CD4-positive, CD25-positive, alpha-beta regulatory T cell (primary cell): ENCODE results near the gene PRPH2. TPM values are rescaled to one million over a fixed set of nuclear protein-coding genes. Genes with fewer than 3 reads are reported as not detected.

Source experiments
- ATAC-seq, 2 donors: fragments of 150-1000 bp; cut with Tn5 transposase; one replicate each; pipeline ENCODE4 v1.10.0; 2021; ENCODE audit warnings: low read depth in 2 of 2, moderate number of reproducible peaks in 2 of 2, moderate library complexity in 1 of 2
- DNase-seq, 3 donors: peaks; one replicate each; pipeline versions ENCODE4 v3.0.0 to v3.0.0-alpha.2; 2012 to 2022; ENCODE audit warnings: mixed read lengths in 1 of 3
- H3K27ac ChIP-seq: one replicate; pipeline ENCODE4 v1.7.0; 2013; ENCODE audit warnings: mild to moderate bottlenecking, low read length; ENCODE audit not compliant: insufficient read depth, poor library complexity, severe bottlenecking
- H3K27me3 ChIP-seq: one replicate; pipeline ENCODE4 v1.7.0; 2013; ENCODE audit warnings: low read length; ENCODE audit not compliant: control insufficient read depth, insufficient read depth
- H3K36me3 ChIP-seq: one replicate; pipeline ENCODE4 v1.7.0; 2013; ENCODE audit warnings: mild to moderate bottlenecking, low read length, moderate library complexity; ENCODE audit not compliant: control insufficient read depth, insufficient read depth
- H3K4me1 ChIP-seq: 2 replicates; pipeline ENCODE4 v1.7.0; 2013; ENCODE audit warnings: mild to moderate bottlenecking, low read length; ENCODE audit not compliant: insufficient read depth, control insufficient read depth, poor library complexity, severe bottlenecking
- H3K4me3 ChIP-seq: one replicate; pipeline ENCODE4 v1.7.0; 2013; ENCODE audit warnings: low read depth, mild to moderate bottlenecking, low read length, moderate library complexity
- H3K9me3 ChIP-seq, 2 experiments: 1 replicate in 1 of 2; 2 replicates in 1 of 2; pipeline ENCODE4 v1.7.0; 2013; ENCODE audit warnings: low read length in 2 of 2, mild to moderate bottlenecking in 1 of 2, moderate library complexity in 1 of 2; ENCODE audit not compliant: control insufficient read depth in 2 of 2
- H3K27ac Mint-ChIP-seq, 3 donors: one replicate each; pipeline ENCODE4 v1.8.0; 2020 to 2022; ENCODE audit warnings: mild to moderate bottlenecking in 3 of 3, mixed read lengths in 3 of 3, moderate library complexity in 2 of 3
- H3K27me3 Mint-ChIP-seq: one replicate; pipeline ENCODE4 v1.8.0; 2022; ENCODE audit warnings: mild to moderate bottlenecking, mixed read lengths
- H3K36me3 Mint-ChIP-seq: one replicate; pipeline ENCODE4 v1.8.0; 2020; ENCODE audit warnings: mixed read lengths
- H3K4me1 Mint-ChIP-seq, 4 donors: one replicate each; pipeline ENCODE4 v1.8.0; 2020 to 2022; ENCODE audit warnings: mixed read lengths in 4 of 4, mild to moderate bottlenecking in 1 of 4
- H3K4me3 Mint-ChIP-seq, 4 donors: one replicate each; pipeline ENCODE4 v1.8.0; 2020 to 2022; ENCODE audit warnings: mild to moderate bottlenecking in 4 of 4, mixed read lengths in 4 of 4, moderate library complexity in 3 of 4
- H3K9me3 Mint-ChIP-seq, 7 donors: one replicate each; pipeline ENCODE4 v1.8.0; 2020 to 2022; ENCODE audit warnings: mixed read lengths in 7 of 7, mild to moderate bottlenecking in 3 of 7, moderate library complexity in 2 of 7
- polyA plus RNA-seq, 4 donors: library from polyadenylated mRNA; unstranded; fragments of 300-500 nt; fragmentation: Illumina TruSeq; gene quantifications; one replicate each; pipeline ENCODE4 v1.2.3, GENCODE V29; 2021
- total RNA-seq: library from RNA; stranded (reverse); gene quantifications from one replicate; pipeline ENCODE4 v1.2.3, GENCODE V29; 2022

PRPH2 gene
- total and polyA plus RNA-seq, 5 donors from 2014 or later = 0.07 to 0.29 (median 0.18) TPM; not detected in 2

DNA sequence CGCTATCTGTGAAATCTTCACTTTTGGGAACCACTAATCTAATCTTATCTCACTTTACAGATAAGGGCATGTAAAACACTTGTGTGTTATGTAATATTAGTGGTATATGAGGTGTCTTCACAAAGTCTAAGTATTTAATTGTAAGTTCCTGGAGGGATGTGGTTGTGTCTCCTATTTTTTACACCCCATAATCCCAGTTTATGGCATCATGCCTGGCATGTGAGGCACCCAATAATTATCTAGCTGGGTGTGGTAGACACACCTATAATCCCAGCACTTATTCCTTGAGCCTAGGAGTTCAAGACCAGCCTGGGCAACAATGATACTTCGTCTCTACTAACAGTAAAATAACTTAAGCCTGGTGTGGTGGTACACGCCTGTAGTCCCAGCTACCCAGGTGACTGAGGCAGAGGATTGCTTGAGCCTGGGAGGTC, 40.0 kb upstream of the PRPH2 start:
- Mint-ChIP-seq H3K9me3 (peaks cover 0 to under 1% (median 0%) of the 10 kb centered on the region in 7 donors), H3K4me3 (no peak overlapping the region), H3K36me3 (peaks cover 23% of the 10 kb centered on the region), H3K27me3 (no peaks in the 10 kb centered on the region), H3K27ac (peak overlapping the region in 2 of 3 donors; percentile 44 to 51), H3K4me1 (peaks cover 7 to 28% (median 17%) of the 10 kb centered on the region in 4 donors)
- H3K36me3 ChIP-seq = peaks cover 13% of the 10 kb centered on the region
- ATAC-seq = no peak
- no peaks in the 10 kb centered on the region for H3K27me3 ChIP-seq
- no peak for DNase-seq
- no peak overlapping the region for H3K4me3 ChIP-seq
- peaks cover 6% of the 10 kb centered on the region for H3K4me1 ChIP-seq
- H3K9me3 ChIP-seq = no peaks in the 10 kb centered on the region
- no peak overlapping the region for H3K27ac ChIP-seq

DNA sequence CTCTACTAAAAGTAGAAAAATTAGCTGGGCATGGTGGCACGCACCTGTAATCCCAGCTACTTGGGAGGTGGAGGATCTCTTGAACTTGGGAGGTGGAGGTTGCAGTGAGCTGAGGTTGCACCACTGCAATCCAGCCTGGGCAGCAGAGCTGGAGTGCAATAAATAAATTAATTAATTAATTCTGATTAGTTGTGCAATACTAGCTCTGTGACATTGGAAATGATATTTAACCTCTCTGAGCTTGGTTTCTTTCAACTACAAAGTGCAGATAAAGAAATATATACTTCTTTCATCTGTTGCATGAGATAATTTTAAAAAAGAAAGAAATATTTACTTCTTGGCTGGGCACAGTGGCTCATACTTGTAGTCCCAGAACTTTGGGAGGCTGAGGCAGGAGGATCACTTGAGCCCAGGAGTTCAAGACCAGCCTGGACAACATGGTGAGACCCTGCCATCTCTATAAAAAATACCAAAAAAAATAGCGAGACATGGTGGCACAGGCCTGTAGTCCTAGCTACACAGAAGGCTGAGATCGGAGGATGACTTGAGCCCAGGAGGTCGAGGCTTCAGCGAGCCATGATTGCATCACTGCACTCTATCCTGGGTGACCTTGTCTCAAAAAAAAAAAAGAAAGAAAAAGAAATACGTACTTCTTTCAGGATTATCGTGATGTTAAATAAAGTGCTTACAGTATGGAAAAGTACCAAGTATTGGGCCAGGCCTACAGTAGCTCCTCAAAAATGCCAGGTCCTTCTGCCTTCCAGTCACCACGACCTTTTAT, 39.1 kb upstream of the PRPH2 start:
- no peak overlapping the region for H3K4me3 Mint-ChIP-seq
- Histone ChIP-seq H3K4me1 (peaks cover 6% of the 10 kb centered on the region), H3K27ac (no peak overlapping the region), H3K36me3 (peaks cover 13% of the 10 kb centered on the region), H3K9me3 (no peaks in the 10 kb centered on the region), H3K27me3 (no peaks in the 10 kb centered on the region), H3K4me3 (no peak overlapping the region)
- H3K9me3 Mint-ChIP-seq = no peaks in the 10 kb centered on the region
- peaks cover 21% of the 10 kb centered on the region for H3K36me3 Mint-ChIP-seq
- H3K27ac Mint-ChIP-seq = peak overlapping the region in 1 of 3 donors; percentile 9
- H3K4me1 Mint-ChIP-seq = peaks cover 7 to 29% (median 17%) of the 10 kb centered on the region in 4 donors
- no peaks in the 10 kb centered on the region for H3K27me3 Mint-ChIP-seq
- DNase-seq (no peak), ATAC-seq (no peak)

DNA sequence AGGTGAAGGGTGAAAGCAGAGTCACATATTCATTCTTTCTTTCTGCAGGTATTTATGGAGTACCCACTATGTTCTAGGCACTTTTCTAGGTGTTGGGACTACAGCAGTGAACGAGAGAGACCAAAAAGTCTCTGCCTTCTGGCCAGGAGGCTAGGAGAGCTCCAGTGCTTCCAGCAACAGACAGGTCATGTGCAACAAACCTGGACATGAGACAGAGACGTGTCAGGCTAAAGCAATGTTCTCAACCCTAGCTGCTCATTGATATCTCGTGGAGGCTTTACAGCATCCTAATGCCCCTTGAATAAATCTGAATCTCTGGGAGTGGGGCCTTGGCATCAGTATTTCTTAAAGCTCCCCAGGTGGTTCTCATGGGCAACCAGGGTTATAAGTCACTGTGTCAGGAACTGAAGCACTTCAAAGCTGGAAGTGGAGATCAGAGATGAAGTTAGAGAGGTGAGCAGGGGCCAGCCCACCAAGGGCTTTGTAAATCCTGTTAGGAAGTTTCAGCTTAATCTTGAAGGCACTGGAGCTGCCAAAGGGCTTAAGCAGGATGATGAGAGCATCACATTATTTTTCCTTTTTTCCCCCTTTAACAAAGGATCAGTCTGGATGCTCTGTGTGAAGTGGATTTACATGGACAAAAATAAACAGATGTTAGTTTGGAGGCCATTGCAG, 36.5 kb upstream of the PRPH2 start:
- no peaks in the 10 kb centered on the region for H3K27me3 Mint-ChIP-seq
- no peaks in the 10 kb centered on the region for H3K9me3 Mint-ChIP-seq

GRCh38 chr6:42756722-42757121, 34.3 kb upstream of the PRPH2 start:
- ATAC-seq = no peak
- H3K9me3 Mint-ChIP-seq = no peaks in the 10 kb centered on the region

More for the DNA sequence above, 36.5 kb upstream of the PRPH2 start:
- Mint-ChIP-seq H3K4me1 (peaks cover 15 to 37% (median 24%) of the 10 kb centered on the region in 4 donors), H3K4me3 (no peak overlapping the region), H3K36me3 (peaks cover 31% of the 10 kb centered on the region), H3K27ac (peak overlapping the region in 2 of 3 donors; percentile 53 to 54)
- peaks cover 13% of the 10 kb centered on the region for H3K36me3 ChIP-seq
- peaks cover 6% of the 10 kb centered on the region for H3K4me1 ChIP-seq
- H3K27me3 ChIP-seq = no peaks in the 10 kb centered on the region
- DNase-seq (no peak), ATAC-seq (no peak)
- no peak overlapping the region for H3K27ac ChIP-seq
- no peak overlapping the region for H3K4me3 ChIP-seq
- H3K9me3 ChIP-seq = no peaks in the 10 kb centered on the region

GRCh38 chr6:42754759-42755158, 32.4 kb upstream of the PRPH2 start:
- Histone ChIP-seq H3K27ac (no peak overlapping the region), H3K36me3 (peaks cover 11% of the 10 kb centered on the region), H3K4me3 (no peak overlapping the region), H3K9me3 (no peaks in the 10 kb centered on the region), H3K4me1 (no peaks in the 10 kb centered on the region), H3K27me3 (no peaks in the 10 kb centered on the region)
- H3K36me3 Mint-ChIP-seq = peaks cover 43% of the 10 kb centered on the region
- ATAC-seq (no peak), DNase-seq (no peak)
- peaks cover 14 to 50% (median 32%) of the 10 kb centered on the region in 4 donors for H3K4me1 Mint-ChIP-seq
- peak overlapping the region in 2 of 3 donors; percentile 64 to 74 for H3K27ac Mint-ChIP-seq
- H3K27me3 Mint-ChIP-seq = no peaks in the 10 kb centered on the region
- no peaks in the 10 kb centered on the region for H3K9me3 Mint-ChIP-seq
- peak overlapping the region in 1 of 4 donors; percentile 6 for H3K4me3 Mint-ChIP-seq

More at GRCh38 chr6:42756722-42757121, 34.3 kb upstream of the PRPH2 start:
- DNase-seq = no peak
- Mint-ChIP-seq H3K36me3 (peaks cover 39% of the 10 kb centered on the region), H3K4me3 (peak overlapping the region in 1 of 4 donors; percentile 38), H3K4me1 (peaks cover 14 to 41% (median 28%) of the 10 kb centered on the region in 4 donors), H3K27me3 (no peaks in the 10 kb centered on the region), H3K27ac (peak overlapping the region; percentile 4 to 88 (median 46))
- Histone ChIP-seq H3K27ac (no peak overlapping the region), H3K36me3 (peaks cover 13% of the 10 kb centered on the region), H3K27me3 (no peaks in the 10 kb centered on the region), H3K9me3 (no peaks in the 10 kb centered on the region), H3K4me1 (no peaks in the 10 kb centered on the region), H3K4me3 (no peak overlapping the region)

DNA sequence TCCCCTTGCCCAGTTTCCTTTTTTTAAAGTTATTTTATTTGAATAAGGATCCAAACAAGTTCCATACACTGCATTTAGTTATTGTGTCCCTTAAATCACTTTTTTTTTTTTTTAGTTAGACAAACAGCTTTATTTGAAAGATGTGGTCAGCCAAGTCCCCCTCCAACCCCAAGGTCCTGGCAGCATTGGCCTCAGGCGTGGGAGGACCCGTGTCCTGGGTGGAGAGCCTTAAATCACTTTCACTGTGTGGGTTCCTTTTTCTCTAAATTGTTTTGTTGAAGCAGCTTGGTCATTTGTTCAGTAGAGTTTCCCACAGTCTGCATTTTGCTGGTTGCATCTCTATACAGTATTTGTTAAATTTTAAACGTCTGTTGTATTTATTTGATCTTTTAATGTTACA, 28.7 kb upstream of the PRPH2 start:
- no peak for ATAC-seq
- Histone ChIP-seq H3K27me3 (no peaks in the 10 kb centered on the region), H3K27ac (no peak overlapping the region), H3K9me3 (no peaks in the 10 kb centered on the region), H3K4me3 (no peak overlapping the region), H3K4me1 (peaks cover 26% of the 10 kb centered on the region), H3K36me3 (no peaks in the 10 kb centered on the region)
- Mint-ChIP-seq H3K27me3 (peaks cover 7% of the 10 kb centered on the region), H3K27ac (peak overlapping the region in 1 of 3 donors; percentile 48), H3K36me3 (peaks cover 18% of the 10 kb centered on the region), H3K9me3 (no peaks in the 10 kb centered on the region), H3K4me3 (peak overlapping the region in 1 of 4 donors; percentile 83), H3K4me1 (peaks cover 14 to 50% (median 37%) of the 10 kb centered on the region in 4 donors)
- DNase-seq = no peak

DNA sequence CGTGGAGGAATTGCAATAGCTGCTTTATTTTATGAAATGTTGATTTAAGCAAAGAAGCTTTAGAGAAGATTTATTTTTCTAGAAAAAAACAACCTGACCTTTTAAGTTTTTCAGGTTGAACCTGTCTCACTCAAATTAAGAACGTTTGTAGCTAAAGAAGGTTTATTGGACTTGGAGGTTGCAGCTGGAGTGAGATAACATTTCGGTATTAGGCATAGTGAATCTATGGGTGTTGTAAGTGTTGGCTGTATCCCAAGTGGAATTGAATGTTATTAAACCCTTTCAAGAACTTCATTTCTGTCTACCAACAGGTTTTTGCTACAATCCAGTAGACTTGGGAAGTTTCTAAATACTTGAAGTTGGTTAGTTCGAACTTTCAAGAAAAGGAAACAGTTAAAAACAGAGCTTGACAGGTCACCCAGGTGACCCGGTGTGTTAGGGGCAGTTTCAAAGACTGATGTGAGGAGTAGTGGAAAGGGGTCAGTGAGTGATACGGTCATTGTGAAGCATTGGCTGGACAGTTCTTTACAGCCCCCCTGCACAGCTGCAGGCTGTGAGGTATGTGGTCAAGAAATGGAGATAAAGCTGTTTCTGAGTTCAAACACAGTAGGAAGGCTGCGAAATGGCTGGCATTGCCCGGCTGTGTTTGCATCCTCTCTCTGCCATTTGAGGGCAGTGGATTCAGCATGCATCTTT, 26.0 kb upstream of the PRPH2 start:
- Mint-ChIP-seq H3K27ac (peak overlapping the region; percentile 99 to 100 (median 99)), H3K9me3 (peaks cover 0 to 3% (median 1%) of the 10 kb centered on the region in 7 donors), H3K36me3 (peaks cover 14% of the 10 kb centered on the region), H3K27me3 (peaks cover 12% of the 10 kb centered on the region), H3K4me1 (peaks cover 13 to 51% (median 32%) of the 10 kb centered on the region in 4 donors), H3K4me3 (peak overlapping the region; percentile 94 to 100 (median 100))
- DNase-seq (no peak), ATAC-seq (no peak)
- H3K4me1 ChIP-seq = peaks cover 40% of the 10 kb centered on the region
- no peaks in the 10 kb centered on the region for H3K27me3 ChIP-seq
- no peaks in the 10 kb centered on the region for H3K36me3 ChIP-seq
- peak overlapping the region; percentile 91 for H3K27ac ChIP-seq
- H3K9me3 ChIP-seq = no peaks in the 10 kb centered on the region
- peak overlapping the region; percentile 86 for H3K4me3 ChIP-seq
